Cardiac atrium fibroblast (primary cell): ENCODE results near the gene AVPR1B. TPM values are rescaled to one million over a fixed set of nuclear protein-coding genes. Genes with fewer than 3 reads are reported as not detected.

Experiments used
- total RNA-seq: library from RNA; depleted of rRNA; stranded (reverse); fragments of >200 nt; gene quantifications from 2 replicates; pipeline ENCODE4 v1.2.3, GENCODE V29; 2015

The AVPR1B gene
- not detected in 2 replicates for total RNA-seq

GRCh38 chr1:206117151-206117948 is at the start of gene AVPR1B:
TSS of gene AVPR1B (minus strand) at chr1:206117388. CDS start at chr1:206116890, 498 bp downstream.

Other genes starting within 250 kb of the AVPR1B start
- gene SLC26A9, start 173.9 kb downstream of the AVPR1B start, total RNA-seq, result under 0.01 TPM in 1 of 2 replicates, not detected in the other
- gene RAB7B, start 114.0 kb downstream of the AVPR1B start, total RNA-seq, result 3.1 and 8.6 TPM in 2 replicates
- gene CTSE, start 93.5 kb downstream of the AVPR1B start, total RNA-seq, result not detected in 2 replicates
- gene RHEX, start 64.2 kb downstream of the AVPR1B start, total RNA-seq, result not detected in 2 replicates
- 0.81 and 7.4 TPM in 2 replicates for gene FAM72A, start 85.5 kb upstream of the AVPR1B start, total RNA-seq
- 28.3 and 56.9 TPM in 2 replicates for gene SRGAP2, start 86.2 kb upstream of the AVPR1B start, total RNA-seq